Measurements from ENCODE around the gene DPF3. TPM values are rescaled to one million over a fixed set of nuclear protein-coding genes. Genes with fewer than 3 reads are reported as not detected.
A peak's percentile ranks its signal among the peaks of the same experiment; 100 is the strongest.

DPF3 gene
- total RNA-seq, 1 donor from 2014 or later: 1.3 TPM

- H3K4me1 Mint-ChIP-seq: peaks cover 15% of the 10 kb centered on the region
- no peak for DNase-seq (ENCODE audit: low read depth, low spot score)
- no peak for TF ChIP-seq CTCF (conservative IDR thresholded peaks at IDR 0.05)
- no peak overlapping the region for H3K27ac Mint-ChIP-seq (ENCODE audit: unreplicated experiment)
- no peaks in the 10 kb centered on the region for H3K36me3 Mint-ChIP-seq (ENCODE audit: low read depth)
- no peaks in the 10 kb centered on the region for H3K9me3 Mint-ChIP-seq
- H3K27me3 Mint-ChIP-seq (ENCODE audit: low read depth): peaks cover 4% of the 10 kb centered on the region
- H3K4me3 Mint-ChIP-seq: peak overlapping the region; percentile 31
These were observed 35.6 kb upstream of the DPF3 start for GRCh38 chr14:72929316-72930080.

- no peak overlapping the region for H3K4me3 Mint-ChIP-seq
- no peaks in the 10 kb centered on the region for H3K36me3 Mint-ChIP-seq (ENCODE audit: low read depth)
- peaks cover 8% of the 10 kb centered on the region for H3K27me3 Mint-ChIP-seq (ENCODE audit: low read depth)
- H3K9me3 Mint-ChIP-seq: no peaks in the 10 kb centered on the region
- no peak for DNase-seq (ENCODE audit: low read depth, low spot score)
- peaks cover 15% of the 10 kb centered on the region for H3K4me1 Mint-ChIP-seq
- no peak overlapping the region for H3K27ac Mint-ChIP-seq (ENCODE audit: unreplicated experiment)
- no peak for TF ChIP-seq CTCF (conservative IDR thresholded peaks at IDR 0.05)
These were observed 35.0 kb upstream of the DPF3 start for GRCh38 chr14:72928872-72929271.

- DNase-seq (ENCODE audit: low read depth, low spot score): peak; percentile 88
- Mint-ChIP-seq H3K36me3 (ENCODE audit: low read depth) (no peaks in the 10 kb centered on the region), H3K27ac (ENCODE audit: unreplicated experiment) (peak within 1 kb of the TSS; percentile 71), H3K4me1 (peaks cover 15% of the 10 kb centered on the region), H3K4me3 (peak within 1 kb of the TSS; percentile 99), H3K27me3 (ENCODE audit: low read depth) (peaks cover 10% of the 10 kb centered on the region), H3K9me3 (no peaks in the 10 kb centered on the region)
- TF ChIP-seq CTCF (conservative IDR thresholded peaks at IDR 0.05): no peak
These were observed 32.6 kb upstream of the DPF3 start, which contains the start of gene DCAF4 for GRCh38 chr14:72926292-72927028. DCAF4 (plus strand) TSS chr14:72926464; CDS start chr14:72937979, 11,515 bp downstream.

GRCh38 chr14:72925815-72926291, 32.0 kb upstream of the DPF3 start:
- DNase-seq (ENCODE audit: low read depth, low spot score): no peak
- no peak for TF ChIP-seq CTCF (conservative IDR thresholded peaks at IDR 0.05)

GRCh38 chr14:72925171-72925759, 31.4 kb upstream of the DPF3 start:
- Mint-ChIP-seq H3K4me1 (peaks cover 15% of the 10 kb centered on the region), H3K9me3 (no peaks in the 10 kb centered on the region), H3K36me3 (ENCODE audit: low read depth) (no peaks in the 10 kb centered on the region), H3K27me3 (ENCODE audit: low read depth) (peaks cover 18% of the 10 kb centered on the region), H3K27ac (ENCODE audit: unreplicated experiment) (no peak overlapping the region), H3K4me3 (peak overlapping the region; percentile 99)
- DNase-seq (ENCODE audit: low read depth, low spot score): no peak
- TF ChIP-seq CTCF (conservative IDR thresholded peaks at IDR 0.05): no peak

More at GRCh38 chr14:72925815-72926291, 32.0 kb upstream of the DPF3 start:
- Mint-ChIP-seq H3K27ac (ENCODE audit: unreplicated experiment) (no peak overlapping the region), H3K9me3 (no peaks in the 10 kb centered on the region), H3K27me3 (ENCODE audit: low read depth) (peaks cover 16% of the 10 kb centered on the region), H3K36me3 (ENCODE audit: low read depth) (no peaks in the 10 kb centered on the region), H3K4me1 (peaks cover 15% of the 10 kb centered on the region), H3K4me3 (peak overlapping the region; percentile 99)
